Endometrium (tissue), 2 donors: ENCODE data around the gene GPR89A.
"Not testable (repeated sequence)": the region's sequence is repeated elsewhere in the genome, so short reads cannot be mapped to it uniquely, and the experiment has no call there.

Experiments used
- FAIRE-seq: peaks from 2 replicates; lab custom pipeline; 2012; peaks lifted over from hg19 to GRCh38; lab: Jason Lieb, UNC
- donor health status: control.
- donor health status: control.

GPR89A gene

DNA sequence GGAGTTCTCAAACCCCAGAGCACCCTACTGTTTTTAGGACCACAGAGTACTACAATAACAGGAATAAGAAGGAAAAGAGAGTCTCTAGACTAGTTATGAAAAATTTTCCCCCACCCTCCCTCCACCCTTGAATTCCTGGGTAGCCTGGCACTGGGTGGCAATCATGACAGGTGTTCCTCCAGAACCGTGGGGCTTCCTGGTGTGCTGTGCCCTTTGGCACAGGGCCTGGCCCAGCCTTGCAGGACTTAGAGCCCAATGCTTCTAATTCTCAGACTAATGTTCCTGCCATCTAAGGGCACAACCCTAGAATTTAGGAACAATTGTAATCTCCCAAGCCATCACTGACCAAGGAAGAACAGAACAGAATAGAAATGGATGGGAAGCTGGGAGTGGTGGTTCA is 110.0 kb downstream of the GPR89A start:
- FAIRE-seq, result no peak

DNA sequence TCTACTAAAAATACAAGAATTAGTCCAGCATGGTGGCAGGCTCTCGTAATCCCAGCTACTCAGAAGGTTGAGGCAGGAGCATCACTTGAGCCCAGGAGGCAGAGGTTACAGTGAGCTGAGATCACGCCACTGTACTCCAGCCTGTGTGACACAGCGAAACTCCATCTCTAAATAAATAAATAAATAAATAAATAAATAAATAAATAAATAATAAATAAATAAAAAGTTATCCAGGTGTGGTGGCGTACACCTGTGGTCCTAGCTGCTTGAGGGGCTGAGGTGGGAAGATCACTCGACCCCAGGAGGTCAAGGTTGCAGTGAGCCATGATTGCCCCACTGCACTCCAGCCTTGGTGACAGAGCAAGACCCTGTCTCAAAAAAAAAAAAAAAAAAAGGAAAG is 110.7 kb downstream of the GPR89A start:
- FAIRE-seq, result not testable (repeated sequence)

DNA sequence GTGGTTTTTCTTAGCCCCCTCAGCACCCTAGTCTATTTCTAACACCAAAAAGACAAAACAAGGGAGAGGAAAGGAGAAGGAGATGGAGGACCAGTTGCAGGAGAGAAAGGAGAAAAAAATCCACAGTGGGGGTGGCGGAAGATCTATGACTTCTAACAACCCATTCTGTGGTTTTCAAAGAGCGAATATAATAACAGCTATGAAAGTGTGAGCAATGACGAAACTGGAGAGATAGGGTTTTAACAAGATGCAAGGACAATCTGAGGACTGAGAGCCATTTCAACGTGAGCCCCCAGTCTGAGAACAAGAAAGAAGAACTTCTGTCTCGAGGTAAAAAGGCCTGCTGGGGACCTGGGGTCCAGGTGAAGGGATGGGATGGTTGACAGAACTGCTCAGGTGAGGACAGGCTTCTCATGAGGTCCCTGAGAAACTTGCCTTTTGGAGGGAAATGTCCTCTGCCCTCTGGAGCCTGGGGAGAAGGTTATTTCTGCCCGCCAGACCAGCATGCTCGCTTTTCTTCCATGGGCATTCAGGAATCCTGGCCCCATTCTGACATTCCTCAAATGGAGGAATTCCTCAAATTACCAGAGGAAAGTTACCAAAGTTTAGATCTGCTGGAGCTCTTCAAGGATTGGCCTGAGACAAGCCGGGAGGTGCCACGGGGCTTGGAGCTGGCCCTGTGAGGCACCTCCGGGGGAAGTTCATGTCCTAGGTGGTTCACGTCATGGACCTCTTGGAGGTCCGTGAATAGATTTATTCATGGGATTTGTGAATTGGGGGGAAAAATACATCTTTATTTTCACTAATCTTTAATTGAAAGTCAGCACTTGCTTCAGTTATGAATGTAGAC is 111.7 kb downstream of the GPR89A start, which contains the start of gene CD160:
CD160 (plus strand) TSS at position 270 of the 850 bp plus-strand sequence. CDS start 8,829 bp downstream, outside the sequence.
- FAIRE-seq, result no peak
